Lower leg skin (tissue), 3 donors: ENCODE results near the gene AHCYL2.

Experiments
- POLR2A ChIP-seq, 2 donors: fragments of 450-650 bp; IDR thresholded peaks; one replicate each; pipeline ENCODE4 v1.6.1; 2016 to 2017; ENCODE audit warnings: antibody characterized with exemption in 2 of 2, mild to moderate bottlenecking in 1 of 2, moderate library complexity in 1 of 2
- TF ChIP-seq, protein P1 (sequence below), 3 donors: fragments of 450-650 bp; IDR thresholded peaks; one replicate each; pipeline ENCODE4 v1.5.1; 2016; ENCODE audit warnings: antibody characterized with exemption in 3 of 3, mild to moderate bottlenecking in 3 of 3, moderate library complexity in 2 of 3

DNA sequence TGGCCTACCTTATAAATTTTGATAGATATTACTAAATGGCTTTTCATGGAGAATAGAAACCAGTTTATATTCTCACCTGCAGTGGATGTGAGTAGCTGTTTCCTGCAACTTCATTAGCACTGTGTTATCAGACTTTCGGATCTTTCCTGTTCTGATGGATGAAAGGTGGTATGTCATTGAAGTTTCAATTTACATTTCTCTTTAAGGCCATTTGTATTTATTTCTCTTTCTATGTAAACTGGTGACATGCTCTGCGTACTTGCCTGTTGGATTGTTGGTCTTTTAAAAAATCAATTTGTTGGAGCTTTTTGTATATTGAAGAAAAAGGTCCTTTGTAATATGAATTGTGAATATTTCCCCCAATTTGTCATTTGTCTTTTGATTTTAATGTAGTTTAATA, 113.6 kb downstream of the AHCYL2 start:
- TF ChIP-seq, protein P1, sequence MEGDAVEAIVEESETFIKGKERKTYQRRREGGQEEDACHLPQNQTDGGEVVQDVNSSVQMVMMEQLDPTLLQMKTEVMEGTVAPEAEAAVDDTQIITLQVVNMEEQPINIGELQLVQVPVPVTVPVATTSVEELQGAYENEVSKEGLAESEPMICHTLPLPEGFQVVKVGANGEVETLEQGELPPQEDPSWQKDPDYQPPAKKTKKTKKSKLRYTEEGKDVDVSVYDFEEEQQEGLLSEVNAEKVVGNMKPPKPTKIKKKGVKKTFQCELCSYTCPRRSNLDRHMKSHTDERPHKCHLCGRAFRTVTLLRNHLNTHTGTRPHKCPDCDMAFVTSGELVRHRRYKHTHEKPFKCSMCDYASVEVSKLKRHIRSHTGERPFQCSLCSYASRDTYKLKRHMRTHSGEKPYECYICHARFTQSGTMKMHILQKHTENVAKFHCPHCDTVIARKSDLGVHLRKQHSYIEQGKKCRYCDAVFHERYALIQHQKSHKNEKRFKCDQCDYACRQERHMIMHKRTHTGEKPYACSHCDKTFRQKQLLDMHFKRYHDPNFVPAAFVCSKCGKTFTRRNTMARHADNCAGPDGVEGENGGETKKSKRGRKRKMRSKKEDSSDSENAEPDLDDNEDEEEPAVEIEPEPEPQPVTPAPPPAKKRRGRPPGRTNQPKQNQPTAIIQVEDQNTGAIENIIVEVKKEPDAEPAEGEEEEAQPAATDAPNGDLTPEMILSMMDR (IDR thresholded peaks at IDR 0.05) = no peak
- no peak for TF ChIP-seq POLR2A (IDR thresholded peaks at IDR 0.05)
